Endodermal cell (in vitro differentiated cells): ENCODE results near the gene IST1. TPM values are rescaled to one million over a fixed set of nuclear protein-coding genes. Genes with fewer than 3 reads are reported as not detected.
"Not testable (repeated sequence)": the region's sequence is repeated elsewhere in the genome, so short reads cannot be mapped to it uniquely, and the experiment has no call there.

Source experiments
- DNase-seq: peaks from one replicate; pipeline ENCODE4 v3.0.0-alpha.2; 2017
- H3K27ac ChIP-seq: 2 replicates; pipeline ENCODE4 v1.5.1; 2013; ENCODE audit warnings: mild to moderate bottlenecking, low read depth, low read length, moderate library complexity
- H3K27me3 ChIP-seq: 2 replicates; pipeline ENCODE4 v1.6.1; 2013; ENCODE audit warnings: mild to moderate bottlenecking, low read length, moderate library complexity; ENCODE audit not compliant: insufficient read depth, control insufficient read depth, poor library complexity, severe bottlenecking
- H3K36me3 ChIP-seq: 2 replicates; pipeline ENCODE4 v1.7.0; 2013; ENCODE audit warnings: mild to moderate bottlenecking, low read length, moderate library complexity; ENCODE audit not compliant: control insufficient read depth, insufficient read depth
- H3K4me1 ChIP-seq: one replicate; pipeline ENCODE4 v1.7.0; 2013; ENCODE audit warnings: low read length; ENCODE audit not compliant: control insufficient read depth, insufficient read depth
- H3K4me3 ChIP-seq: 2 replicates; pipeline ENCODE4 v1.5.1; 2013; ENCODE audit warnings: mild to moderate bottlenecking, low read length, moderate library complexity
- H3K9ac ChIP-seq: 2 replicates; pipeline ENCODE4 v1.6.1; 2013; ENCODE audit warnings: mild to moderate bottlenecking, low read length, moderate library complexity; ENCODE audit not compliant: poor library complexity, severe bottlenecking; ENCODE audit errors: extremely low read depth
- H3K9me3 ChIP-seq: 2 replicates; pipeline ENCODE4 v1.6.1; 2013; ENCODE audit warnings: mild to moderate bottlenecking, low read length, moderate library complexity; ENCODE audit not compliant: control insufficient read depth
- H3K27ac Mint-ChIP-seq: 2 replicates; pipeline ENCODE4 v1.8.0; 2020; ENCODE audit warnings: mixed read lengths
- H3K27me3 Mint-ChIP-seq: 2 replicates; pipeline ENCODE4 v1.8.0; 2021; ENCODE audit warnings: mild to moderate bottlenecking, mixed read lengths; ENCODE audit not compliant: insufficient read depth
- H3K36me3 Mint-ChIP-seq: 2 replicates; pipeline ENCODE4 v1.8.0; 2020; ENCODE audit warnings: low read depth, mixed read lengths
- H3K4me1 Mint-ChIP-seq: 2 replicates; pipeline ENCODE4 v1.8.0; 2020; ENCODE audit warnings: mixed read lengths
- H3K4me3 Mint-ChIP-seq: 2 replicates; pipeline ENCODE4 v1.8.0; 2020; ENCODE audit warnings: mild to moderate bottlenecking, moderate library complexity, mixed read lengths
- H3K9me3 Mint-ChIP-seq: 2 replicates; pipeline ENCODE4 v1.8.0; 2020; ENCODE audit warnings: mild to moderate bottlenecking, mixed read lengths
- CTCF ChIP-seq: fragments of 200-600 bp; sonication (generic); conservative IDR thresholded peaks from 2 replicates; pipeline ENCODE4 v1.5.0; 2021; ENCODE audit warnings: antibody characterized with exemption, mild to moderate bottlenecking
- WGBS, 2 experiments: methylation state at CpG; one replicate each; pipeline versions ENCODE4 v1.1.5 to v1.1.7; 2013; ENCODE audit warnings: missing lambda C conversion rate in 2 of 2, mixed read lengths in 1 of 2; ENCODE audit not compliant: insufficient coverage in 1 of 2, insufficient read length in 1 of 2; 5-methylcytosine and 5-hydroxymethylcytosine counted together
- total RNA-seq, 2 donors: library from RNA; stranded (reverse); fragmentation: NEBNext Ultra II Directional in 1 of 2; extraction: Animal tissue kit (Norgen Biotek cat#: 25700) in 1 of 2; gene quantifications; 2 replicates in 1 of 2; 3 replicates in 1 of 2; pipeline ENCODE4 v1.2.1, GENCODE V29; 2021

The IST1 gene
- total RNA-seq, 2 donors from 2014 or later: 259 to 319 TPM

GRCh38 chr16:71859762-71860521, 35.4 kb upstream of the IST1 start:
- no peaks in the 10 kb centered on the region for H3K4me1 ChIP-seq
- no peaks in the 10 kb centered on the region for H3K27me3 ChIP-seq
- no peak overlapping the region for H3K9ac ChIP-seq
- Mint-ChIP-seq H3K27ac (no peak overlapping the region), H3K27me3 (no peaks in the 10 kb centered on the region), H3K36me3 (peaks cover 36% of the 10 kb centered on the region), H3K4me3 (no peak overlapping the region), H3K4me1 (peaks cover 5% of the 10 kb centered on the region), H3K9me3 (no peaks in the 10 kb centered on the region)
- no peak overlapping the region for H3K27ac ChIP-seq
- no peak overlapping the region for H3K4me3 ChIP-seq
- TF ChIP-seq CTCF: no peak
- H3K9me3 ChIP-seq: no peaks in the 10 kb centered on the region
- peaks cover 67% of the 10 kb centered on the region for H3K36me3 ChIP-seq
- WGBS, 2 experiments: 95 to 96% methylated on average over 30 to 32 of the region's 32 CpGs
- DNase-seq: no peak

GRCh38 chr16:71863995-71864394, 31.3 kb upstream of the IST1 start:
- Mint-ChIP-seq H3K9me3 (no peaks in the 10 kb centered on the region), H3K27ac (no peak overlapping the region), H3K4me1 (peaks cover 2% of the 10 kb centered on the region), H3K4me3 (no peak overlapping the region), H3K36me3 (peaks cover 46% of the 10 kb centered on the region), H3K27me3 (no peaks in the 10 kb centered on the region)
- Histone ChIP-seq H3K36me3 (peaks cover 83% of the 10 kb centered on the region), H3K9me3 (no peaks in the 10 kb centered on the region), H3K4me3 (no peak overlapping the region), H3K4me1 (no peaks in the 10 kb centered on the region), H3K27ac (no peak overlapping the region), H3K9ac (no peak overlapping the region), H3K27me3 (no peaks in the 10 kb centered on the region)
- WGBS, 2 experiments: 95 to 97% methylated on average over 4 to 5 of the region's 5 CpGs
- TF ChIP-seq CTCF: no peak
- no peak for DNase-seq

- Mint-ChIP-seq H3K4me3 (no peak overlapping the region), H3K9me3 (no peaks in the 10 kb centered on the region), H3K36me3 (peaks cover 51% of the 10 kb centered on the region), H3K27ac (no peak overlapping the region), H3K27me3 (no peaks in the 10 kb centered on the region), H3K4me1 (peaks cover 2% of the 10 kb centered on the region)
- Histone ChIP-seq H3K36me3 (peaks cover 84% of the 10 kb centered on the region), H3K27me3 (no peaks in the 10 kb centered on the region), H3K9ac (no peak overlapping the region), H3K9me3 (no peaks in the 10 kb centered on the region), H3K27ac (no peak overlapping the region), H3K4me1 (no peaks in the 10 kb centered on the region), H3K4me3 (no peak overlapping the region)
- 77 to 89% methylated on average over 5 to 7 of the region's 7 CpGs for WGBS, 2 experiments
- DNase-seq: no peak
- no peak for TF ChIP-seq CTCF
Observed at GRCh38 chr16:71865173-71865863, 30.0 kb upstream of the IST1 start.

GRCh38 chr16:71867175-71867574, 28.2 kb upstream of the IST1 start:
- H3K4me1 ChIP-seq, H3K9me3 ChIP-seq, H3K27ac Mint-ChIP-seq, H3K27me3 ChIP-seq, H3K9ac ChIP-seq, H3K4me3 Mint-ChIP-seq, H3K9me3 Mint-ChIP-seq, DNase-seq, H3K27ac ChIP-seq, H3K4me1 Mint-ChIP-seq, H3K27me3 Mint-ChIP-seq, H3K4me3 ChIP-seq: not testable (repeated sequence)
- WGBS, 2 experiments: 96% methylated on average over 6 of the region's 6 CpGs; no CpG with 5 or more reads in 1 of the 2 experiments
- H3K36me3 Mint-ChIP-seq: peaks cover 46% of the 10 kb centered on the region
- H3K36me3 ChIP-seq: peaks cover 83% of the 10 kb centered on the region
